NCI-H1092 (cell line): ENCODE measurements around the gene RSPH3.
A peak's percentile ranks its signal among the peaks of the same experiment; 100 is the strongest.
"Not testable (repeated sequence)": the region's sequence is repeated elsewhere in the genome, so short reads cannot be mapped to it uniquely, and the experiment has no call there.

Experiments used
- DNase-seq: peaks from one replicate; lab custom pipeline; 2025; lab: John Stamatoyannopoulos, UW

Gene RSPH3

DNA sequence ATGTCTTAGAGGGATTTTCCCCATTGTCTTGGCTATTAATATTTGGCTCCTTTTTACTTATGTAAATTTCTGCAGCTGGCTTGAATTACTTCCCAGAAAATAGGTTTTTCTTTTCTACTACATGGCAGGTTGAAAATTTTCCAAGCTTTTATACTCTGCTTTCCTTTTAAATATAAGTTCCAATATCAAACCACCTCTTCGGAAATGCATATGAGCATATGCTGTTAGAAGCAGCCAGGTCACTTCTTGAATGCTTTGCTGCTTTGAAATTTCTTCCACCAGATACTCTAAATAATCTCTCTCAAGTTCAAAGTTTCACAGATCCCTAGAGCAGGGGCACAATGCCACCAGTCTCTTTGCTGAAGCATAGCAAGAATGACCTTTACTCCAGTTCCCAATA lies 25.2 kb upstream of the RSPH3 start:
- not testable (repeated sequence) for DNase-seq

GRCh38 chr6:159023893-159024292 lies 23.9 kb upstream of the RSPH3 start:
- DNase-seq: no peak

GRCh38 chr6:159020011-159020410 lies 20.0 kb upstream of the RSPH3 start:
- DNase-seq: no peak

GRCh38 chr6:159017757-159018559 lies 18.0 kb upstream of the RSPH3 start:
- no peak for DNase-seq

DNA sequence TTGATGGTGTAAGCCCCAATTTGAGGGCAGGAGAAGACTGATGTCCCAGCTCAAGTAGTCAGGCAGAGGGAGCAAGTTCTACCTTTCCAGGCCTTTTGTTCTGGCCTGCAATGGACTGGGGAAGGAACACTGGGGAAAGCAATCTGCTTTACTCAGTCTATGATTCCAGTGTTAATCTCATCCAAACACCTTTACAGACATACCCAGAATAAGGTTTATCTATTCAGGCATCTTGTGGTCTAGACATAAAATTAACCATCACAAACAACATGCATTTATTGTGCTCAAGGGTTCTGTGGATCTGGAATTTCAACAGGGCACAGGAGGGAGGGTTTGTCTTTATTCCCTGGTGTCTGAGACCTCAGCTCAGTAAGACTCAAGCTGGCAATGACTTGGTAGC lies 14.4 kb upstream of the RSPH3 start:
- no peak for DNase-seq

GRCh38 chr6:159013229-159013628 lies 13.2 kb upstream of the RSPH3 start:
- DNase-seq: no peak

GRCh38 chr6:159012201-159012600 lies 12.2 kb upstream of the RSPH3 start:
- DNase-seq: no peak

DNA sequence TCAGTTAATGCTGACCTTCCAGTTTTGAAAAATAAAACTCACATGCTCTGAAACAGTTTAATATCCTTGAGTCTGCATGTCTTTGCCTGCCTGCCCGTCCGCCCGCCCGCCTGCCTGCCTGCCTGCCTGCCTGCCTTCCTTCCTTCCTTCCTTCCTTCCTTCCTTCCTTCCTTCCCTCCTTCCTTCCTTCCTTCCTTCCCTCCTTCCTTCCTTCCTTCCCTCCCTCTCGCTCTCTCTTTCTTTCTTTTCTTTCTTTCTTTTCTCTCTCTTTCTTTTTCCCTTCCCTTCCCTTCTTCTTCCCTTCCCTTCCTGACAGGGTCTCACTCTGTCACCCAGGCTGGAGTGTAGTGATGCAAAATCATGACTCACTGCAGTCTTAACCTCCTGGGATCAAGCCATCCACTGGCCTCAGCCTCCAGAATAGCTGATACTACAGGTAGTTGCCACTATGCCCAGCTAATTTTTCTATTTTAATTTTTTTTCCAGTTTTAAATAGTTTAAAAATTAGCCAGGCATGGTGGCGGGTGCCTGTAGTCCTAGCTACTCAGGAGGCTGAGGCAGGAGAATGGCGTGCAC lies 10.1 kb upstream of the RSPH3 start:
- not testable (repeated sequence) for DNase-seq

- DNase-seq: peak; percentile 17
These were observed 8.8 kb upstream of the RSPH3 start for GRCh38 chr6:159008656-159009288.

GRCh38 chr6:159007510-159007909 lies 7.5 kb upstream of the RSPH3 start:
- DNase-seq: no peak

DNA sequence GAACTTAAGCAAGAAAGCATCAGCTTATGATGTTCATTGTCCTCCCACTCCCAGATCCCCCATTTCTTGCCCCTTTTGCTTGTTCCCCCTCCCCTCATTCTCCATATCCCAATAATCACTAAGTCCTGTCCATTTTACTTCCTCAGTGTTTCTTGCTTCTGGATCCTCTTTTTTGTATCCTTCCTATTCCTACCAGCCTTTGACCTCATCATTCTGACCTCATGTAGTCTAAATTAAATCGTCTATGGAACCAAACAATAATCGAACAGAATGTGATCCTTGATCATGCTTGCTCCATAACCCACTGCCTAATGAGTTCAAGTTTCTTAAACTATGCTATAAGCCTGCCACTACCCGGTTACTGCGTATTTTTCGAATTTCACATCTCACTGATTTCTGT lies 5.4 kb upstream of the RSPH3 start:
- no peak for DNase-seq

- DNase-seq: no peak
These were observed 4.6 kb upstream of the RSPH3 start for GRCh38 chr6:159004592-159004991.

GRCh38 chr6:159002432-159003155 lies 2.6 kb upstream of the RSPH3 start:
- no peak for DNase-seq

DNA sequence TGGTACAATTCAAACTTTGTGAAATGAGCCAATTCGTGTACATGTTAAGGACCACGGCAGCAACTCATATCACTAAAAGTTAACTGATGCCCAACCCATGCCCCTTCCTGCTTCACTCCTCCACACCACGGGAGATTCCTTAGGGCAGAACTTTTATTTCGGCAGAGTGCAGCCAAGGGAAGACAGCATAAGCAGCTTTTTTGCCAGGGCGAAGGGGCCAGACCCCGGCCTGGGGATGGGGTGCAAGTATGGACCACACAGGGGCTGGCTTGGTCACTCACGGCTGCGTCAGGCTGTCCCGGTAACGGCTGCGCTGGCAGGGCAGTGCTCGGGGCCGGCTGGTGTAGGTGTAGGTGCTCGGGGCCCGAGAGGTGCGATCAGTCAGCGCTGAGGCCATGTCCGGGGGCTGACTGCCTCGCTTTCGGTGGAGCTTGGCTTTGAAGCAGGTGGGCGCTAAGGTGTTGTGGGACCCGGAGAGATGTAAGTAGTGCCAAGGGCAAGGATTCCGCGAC lies 792 bp downstream of the RSPH3 start:
- no peak for DNase-seq

GRCh38 chr6:158996856-158997255 lies 3.1 kb downstream of the RSPH3 start:
- DNase-seq: no peak

GRCh38 chr6:158993639-158994038 lies 6.4 kb downstream of the RSPH3 start:
- no peak for DNase-seq

GRCh38 chr6:158991017-158991723 lies 8.8 kb downstream of the RSPH3 start:
- DNase-seq: no peak

GRCh38 chr6:158989711-158990110 lies 10.3 kb downstream of the RSPH3 start:
- not testable (repeated sequence) for DNase-seq

GRCh38 chr6:158988477-158988876 lies 11.5 kb downstream of the RSPH3 start:
- DNase-seq: no peak

DNA sequence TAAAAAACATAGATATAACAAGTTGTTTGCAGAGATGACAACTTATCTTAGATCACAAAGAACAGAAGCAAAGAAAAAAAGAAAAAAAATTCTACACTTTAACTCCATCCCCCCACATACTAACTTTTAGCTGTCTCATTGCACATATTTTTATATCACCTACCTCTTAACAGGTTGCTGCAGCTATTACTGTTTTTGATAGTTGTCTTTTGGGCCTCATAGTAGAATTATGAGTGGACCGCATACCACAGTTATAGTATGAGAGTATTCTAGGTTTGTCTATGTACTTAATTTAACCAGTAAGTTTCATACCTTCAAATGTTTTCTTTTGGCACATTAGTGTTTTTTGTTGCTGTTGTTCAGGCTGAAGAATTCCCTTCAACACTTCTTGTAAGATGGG lies 12.3 kb downstream of the RSPH3 start:
- no peak for DNase-seq

DNA sequence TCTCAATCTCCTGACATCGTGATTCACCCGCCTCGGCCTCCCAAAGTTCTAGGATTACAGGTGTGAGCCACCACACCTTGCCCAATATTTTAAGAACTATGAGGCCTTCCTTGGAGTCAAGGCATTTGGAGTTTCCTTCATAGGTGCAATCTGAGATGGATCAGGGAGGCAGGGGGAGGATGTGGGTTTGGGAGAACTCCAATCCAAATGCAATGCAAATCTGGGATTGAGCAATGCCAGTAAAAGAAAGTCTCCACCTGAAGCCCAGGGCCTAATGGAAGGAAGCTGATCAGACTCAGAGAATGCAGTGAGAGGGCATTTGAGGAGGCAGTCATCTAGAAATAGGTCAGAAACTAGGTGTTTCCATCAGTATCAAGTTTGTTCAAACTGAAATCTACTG lies 21.2 kb downstream of the RSPH3 start:
- no peak for DNase-seq

- no peak for DNase-seq
These were observed 22.6 kb downstream of the RSPH3 start for GRCh38 chr6:158977382-158977781.
